H1 (cell line): ENCODE data around the gene CARM1. TPM values are rescaled to one million over a fixed set of nuclear protein-coding genes. Genes with fewer than 3 reads are reported as not detected.
A peak's percentile ranks its signal among the peaks of the same experiment; 100 is the strongest.

Experiments
- CTCF ChIA-PET: fragments of 300-600 bp; sonication (Branson Sonifier 250); formaldehyde crosslinking; loops from one replicate; lab custom pipeline; 2021; ENCODE audit not compliant: partially characterized antibody; lab: Charles Lee
- POLR2A ChIA-PET: fragments of 300-600 bp; sonication (Branson Sonifier 250); formaldehyde crosslinking; loops from one replicate; lab custom pipeline; 2021; ENCODE audit warnings: inconsistent platforms; ENCODE audit not compliant: partially characterized antibody; lab: Charles Lee
- DNase-seq, 2 experiments: peaks; one replicate each; pipeline versions ENCODE4 v3.0.0 to v3.0.0-alpha.2; 2010 to 2022; ENCODE audit warnings: low spot score in 2 of 2, low read depth in 1 of 2, mixed read lengths in 1 of 2
- FAIRE-seq: peaks from 2 replicates; lab custom pipeline; 2011; peaks lifted over from hg19 to GRCh38; lab: Jason Lieb, UNC
- H2AFZ ChIP-seq: 2 replicates; pipeline ENCODE4 v1.8.1; 2012; ENCODE audit warnings: low read length, inconsistent platforms
- H2AK5ac ChIP-seq: 2 replicates; pipeline ENCODE4 v1.6.1; 2013; ENCODE audit warnings: low read depth, low read length
- H2BK120ac ChIP-seq: replicated peaks from 2 replicates; pipeline ENCODE3; 2013; ENCODE audit warnings: low read depth, low read length, inconsistent platforms
- H2BK12ac ChIP-seq: 2 replicates; pipeline ENCODE4 v1.6.1; 2013; ENCODE audit warnings: low read depth, low read length
- H2BK15ac ChIP-seq: 2 replicates; pipeline ENCODE4 v1.6.1; 2013; ENCODE audit warnings: low read length
- H2BK20ac ChIP-seq: 2 replicates; pipeline ENCODE4 v1.6.1; 2013; ENCODE audit warnings: low read length
- H2BK5ac ChIP-seq: 2 replicates; pipeline ENCODE4 v1.6.1; 2013; ENCODE audit warnings: low read depth, low read length
- H3K14ac ChIP-seq: 2 replicates; pipeline ENCODE4 v1.6.1; 2013; ENCODE audit warnings: inconsistent platforms; ENCODE audit not compliant: insufficient read length
- H3K18ac ChIP-seq: 2 replicates; pipeline ENCODE4 v1.6.1; 2013; ENCODE audit warnings: low read length; ENCODE audit errors: extremely low read depth
- H3K23ac ChIP-seq: 2 replicates; pipeline ENCODE4 v1.6.1; 2013; ENCODE audit warnings: inconsistent platforms; ENCODE audit not compliant: insufficient read length
- H3K23me2 ChIP-seq: 2 replicates; pipeline ENCODE4 v1.6.1; 2013; ENCODE audit warnings: low read depth, low read length
- H3K27ac ChIP-seq: 2 replicates; pipeline ENCODE4 v1.6.1; 2011; ENCODE audit warnings: low read depth, low read length, inconsistent platforms
- H3K27me3 ChIP-seq, 4 experiments: replicated peaks in 1 of 4; 1 replicate in 1 of 4; 2 replicates in 3 of 4; pipeline versions ENCODE4 v1.6.1 to v1.8.1; 2011 to 2013; ENCODE audit warnings: low read length in 3 of 4, mild to moderate bottlenecking in 3 of 4, inconsistent platforms in 2 of 4, mixed read lengths in 2 of 4, moderate library complexity in 1 of 4; ENCODE audit not compliant: control insufficient read depth in 3 of 4, insufficient read depth in 3 of 4; ENCODE audit errors: extremely low read depth in 1 of 4
- H3K36me3 ChIP-seq, 4 experiments: 2 replicates each; pipeline versions ENCODE4 v1.6.1 to v1.8.1; 2011 to 2013; ENCODE audit warnings: mild to moderate bottlenecking in 4 of 4, low read length in 3 of 4, moderate library complexity in 2 of 4, control low read depth in 1 of 4, inconsistent platforms in 1 of 4; ENCODE audit not compliant: insufficient read depth in 4 of 4, control insufficient read depth in 2 of 4
- H3K4ac ChIP-seq: replicated peaks from 2 replicates; pipeline ENCODE3; 2013; ENCODE audit warnings: low read length, low read depth, mixed read lengths, inconsistent platforms; ENCODE audit not compliant: insufficient read length
- H3K4me1 ChIP-seq, 4 experiments: replicated peaks in 1 of 4; 1 replicate in 1 of 4; 2 replicates in 3 of 4; pipeline versions ENCODE4 v1.6.1 to v1.8.1; 2011 to 2013; ENCODE audit warnings: low read length in 3 of 4, inconsistent platforms in 2 of 4, mixed read lengths in 1 of 4; ENCODE audit not compliant: insufficient read depth in 4 of 4, control insufficient read depth in 3 of 4
- H3K4me2 ChIP-seq, 2 experiments: 2 replicates each; pipeline versions ENCODE4 v1.6.1 to v1.8.1; 2011 to 2013; ENCODE audit warnings: low read depth in 2 of 2, low read length in 2 of 2, control low read depth in 1 of 2, inconsistent platforms in 1 of 2, mild to moderate bottlenecking in 1 of 2; ENCODE audit not compliant: insufficient read depth in 1 of 2
- H3K4me3 ChIP-seq, 4 experiments: fragments of 200-600, 300-600 bp in 1 of 4; sonication (generic), shearing (Covaris generic), sonication (Bioruptor Twin) in 1 of 4; 2 replicates each; pipeline versions ENCODE4 v1.5.1 to v1.8.1; 2011 to 2016; ENCODE audit warnings: low read length in 4 of 4, low read depth in 3 of 4, control low read depth in 2 of 4, inconsistent platforms in 2 of 4, mild to moderate bottlenecking in 2 of 4, mixed read lengths in 1 of 4, moderate library complexity in 1 of 4; ENCODE audit not compliant: insufficient read depth in 2 of 4; ENCODE audit errors: extremely low read depth in 1 of 4
- H3K56ac ChIP-seq: replicated peaks from 2 replicates; pipeline ENCODE3; 2013; ENCODE audit warnings: low read depth, mild to moderate bottlenecking, mixed read lengths, low read length, inconsistent platforms; ENCODE audit not compliant: insufficient read length
- H3K79me1 ChIP-seq: 2 replicates; pipeline ENCODE4 v1.6.1; 2013; ENCODE audit warnings: low read depth, low read length, control low read depth
- H3K79me2 ChIP-seq, 2 experiments: 2 replicates each; pipeline versions ENCODE4 v1.6.1 to v1.8.1; 2012 to 2013; ENCODE audit warnings: low read length in 2 of 2, mild to moderate bottlenecking in 2 of 2, inconsistent platforms in 1 of 2; ENCODE audit not compliant: insufficient read depth in 2 of 2, control insufficient read depth in 1 of 2
- H3K9ac ChIP-seq, 4 experiments: replicated peaks in 1 of 4; 1 replicate in 1 of 4; 2 replicates in 3 of 4; pipeline versions ENCODE4 v1.6.1 to v1.8.1; 2011 to 2013; ENCODE audit warnings: low read depth in 3 of 4, low read length in 3 of 4, control low read depth in 2 of 4, mild to moderate bottlenecking in 2 of 4, moderate library complexity in 2 of 4, inconsistent platforms in 1 of 4; ENCODE audit errors: extremely low read depth in 1 of 4
- H3K9me3 ChIP-seq, 2 experiments: 2 replicates each; pipeline versions ENCODE4 v1.6.1 to v1.8.1; 2012 to 2013; ENCODE audit warnings: mild to moderate bottlenecking in 2 of 2, moderate library complexity in 2 of 2, control low read depth in 1 of 2, inconsistent platforms in 1 of 2, low read depth in 1 of 2, low read length in 1 of 2, mixed read lengths in 1 of 2; ENCODE audit not compliant: insufficient read depth in 2 of 2
- H4K20me1 ChIP-seq, 2 experiments: replicated peaks in 1 of 2; 2 replicates each; pipeline versions ENCODE3 to v1.8.1; 2011 to 2013; ENCODE audit warnings: inconsistent platforms in 2 of 2, low read length in 2 of 2, mild to moderate bottlenecking in 1 of 2; ENCODE audit not compliant: insufficient read depth in 2 of 2, control insufficient read depth in 1 of 2
- H4K5ac ChIP-seq: 2 replicates; pipeline ENCODE4 v1.6.1; 2013; ENCODE audit warnings: low read length, low read depth, mixed read lengths, inconsistent platforms; ENCODE audit not compliant: insufficient read length
- H4K8ac ChIP-seq: 2 replicates; pipeline ENCODE4 v1.8.0; 2013; ENCODE audit warnings: mild to moderate bottlenecking, moderate library complexity, low read length, inconsistent platforms; ENCODE audit not compliant: insufficient read depth; ENCODE audit errors: extremely low read depth
- H4K91ac ChIP-seq: replicated peaks from 2 replicates; pipeline ENCODE3; 2013; ENCODE audit warnings: low read length, mixed read lengths, inconsistent platforms; ENCODE audit not compliant: insufficient read length
- CBX8 ChIP-seq: fragments of 300-800, 300-1000 bp; sonication (generic); IDR thresholded peaks from 2 replicates; pipeline ENCODE4 v1.7.1; 2016; ENCODE audit warnings: low read depth, low read length, borderline replicate concordance
- NANOG ChIP-seq: IDR thresholded peaks from 2 replicates; pipeline ENCODE4 v1.6.1; 2011; ENCODE audit warnings: low read length, low read depth, mild to moderate bottlenecking, inconsistent platforms; ENCODE audit not compliant: insufficient read depth, poor library complexity, severe bottlenecking
- USF2 ChIP-seq: IDR thresholded peaks from 2 replicates; pipeline ENCODE4 v1.6.1; 2011; ENCODE audit warnings: low read length, improper control_type of control experiment
- WGBS, 2 experiments: shearing (Covaris generic) in 1 of 2; methylation state at CpG; one replicate each; pipeline versions ENCODE4 v1.1.6 to v1.1.7; 2013 to 2015; ENCODE audit warnings: low lambda C conversion rate in 2 of 2, mixed read lengths in 2 of 2, inconsistent platforms in 1 of 2, low coverage in 1 of 2, missing lambda C conversion rate in 1 of 2; ENCODE audit not compliant: insufficient replicate concordance in 2 of 2, insufficient coverage in 1 of 2, insufficient read length in 1 of 2; ENCODE audit errors: extremely low coverage in 1 of 2, missing lambda C conversion rate in 1 of 2; 5-methylcytosine and 5-hydroxymethylcytosine counted together
- polyA plus RNA-seq, 7 experiments: library from polyadenylated mRNA; depleted of rRNA in 3 of 7; stranded (reverse) in 5 of 7; unstranded in 2 of 7; fragments of >200 nt in 5 of 7; fragments of 200-250 nt in 2 of 7; gene quantifications; 1 replicate in 5 of 7; 2 replicates in 1 of 7; 4 replicates in 1 of 7; pipeline versions ENCODE4 v1.2.1 to v1.2.3, GENCODE V29; 2011 to 2013; ENCODE audit warnings: missing spikeins in 2 of 7, mixed read lengths in 2 of 7
- total RNA-seq: library from RNA; stranded (reverse); fragmentation: NEBNext Ultra II Directional; extraction: Animal tissue kit (Norgen Biotek cat#: 25700); gene quantifications from 2 replicates; pipeline ENCODE4 v1.2.1, GENCODE V29; 2021

CARM1 gene
- total and polyA plus RNA-seq, 2 of the 8 experiments (the other 6 are each of a cell fraction or from before 2014, with no cell fraction given) = 134 to 164 TPM

DNA sequence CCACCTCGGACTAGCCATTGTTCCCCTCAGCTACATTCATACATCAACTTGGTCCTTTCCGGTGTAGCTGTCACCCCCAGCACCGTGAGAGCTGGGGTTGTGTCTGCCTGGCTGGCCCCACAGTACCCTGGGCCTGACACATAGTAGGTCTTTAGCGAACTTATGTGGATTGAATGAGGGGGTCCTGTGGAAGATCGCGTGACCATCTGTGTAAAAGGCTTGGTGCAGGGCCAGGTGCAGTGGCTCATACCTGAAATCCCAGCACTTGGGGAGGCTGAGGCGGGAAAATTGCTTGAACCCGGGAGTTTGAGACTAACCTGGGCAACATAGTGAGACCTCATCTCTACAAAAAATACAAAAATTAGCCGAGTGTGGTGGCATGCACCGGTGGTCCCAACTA lies 91.5 kb downstream of the CARM1 start:
- ChIA-PET CTCF (interaction anchor here (0.5 to 12.4 kb wide), 4 partner anchors 24 to 120 kb away, joined by 3 to 110 read pairs (median 4); no protein-coding TSS in a partner anchor), POLR2A (interaction anchor here (0.6 to 5.1 kb wide), 4 partner anchors 14 to 49 kb away, joined by 3 to 28 read pairs (median 4); no protein-coding TSS in a partner anchor)
- Histone ChIP-seq H4K5ac (no peak overlapping the region), H4K20me1 (peaks cover 7 to 8% of the 10 kb centered on the region in 2 experiments), H3K18ac (no peak overlapping the region), H3K14ac (no peak overlapping the region), H3K4me3 (peak overlapping the region in 1 of 4 experiments; percentile 19; a peak in 2 of 8 replicates), H3K9ac (no peak overlapping the region), H3K4ac (no peak overlapping the region), H2BK12ac (no peak overlapping the region), H3K23me2 (peaks cover 5% of the 10 kb centered on the region), H2BK120ac (no peak overlapping the region), H3K23ac (no peak overlapping the region), H3K36me3 (no peaks in the 10 kb centered on the region), H3K4me1 (peaks cover 0 to 12% (median 8%) of the 10 kb centered on the region in 4 experiments; a peak in 6 of 7 replicates), H3K27me3 (no peaks in the 10 kb centered on the region), H3K79me2 (peaks cover 39 to 64% of the 10 kb centered on the region in 2 experiments), H4K8ac (no peak overlapping the region), H3K4me2 (peak overlapping the region; percentile 11 to 100; a peak in 2 of 4 replicates), H3K9me3 (no peaks in the 10 kb centered on the region), H3K79me1 (peaks cover 19% of the 10 kb centered on the region), H3K27ac (no peak overlapping the region), H2BK15ac (no peak overlapping the region), H2BK20ac (no peak overlapping the region), H2AFZ (no peak overlapping the region), H2BK5ac (0 out of 2 replicates have a peak overlapping the region, but pooled peaks have one; percentile 37), H4K91ac (no peak overlapping the region), H2AK5ac (peak overlapping the region; percentile 75; the same call in 1 of the 2 replicates), H3K56ac (no peak overlapping the region)
- FAIRE-seq (no peak), DNase-seq (no peak)
- WGBS, 2 experiments = 92% methylated on average over 10 of the region's 10 CpGs; no CpG with 5 or more reads in 1 of the 2 experiments
- TF ChIP-seq USF2 (no peak), CBX8 (no peak), NANOG (no peak)
- TF ChIP-seq, all 59 proteins: peak for 0
